Measurements from ENCODE around the gene COL27A1.

COL27A1 gene

GRCh38 chr9:114282926-114283325 lies 127.6 kb downstream of the COL27A1 start:
- DNase-seq (ENCODE audit: low spot score), result no peak

DNA sequence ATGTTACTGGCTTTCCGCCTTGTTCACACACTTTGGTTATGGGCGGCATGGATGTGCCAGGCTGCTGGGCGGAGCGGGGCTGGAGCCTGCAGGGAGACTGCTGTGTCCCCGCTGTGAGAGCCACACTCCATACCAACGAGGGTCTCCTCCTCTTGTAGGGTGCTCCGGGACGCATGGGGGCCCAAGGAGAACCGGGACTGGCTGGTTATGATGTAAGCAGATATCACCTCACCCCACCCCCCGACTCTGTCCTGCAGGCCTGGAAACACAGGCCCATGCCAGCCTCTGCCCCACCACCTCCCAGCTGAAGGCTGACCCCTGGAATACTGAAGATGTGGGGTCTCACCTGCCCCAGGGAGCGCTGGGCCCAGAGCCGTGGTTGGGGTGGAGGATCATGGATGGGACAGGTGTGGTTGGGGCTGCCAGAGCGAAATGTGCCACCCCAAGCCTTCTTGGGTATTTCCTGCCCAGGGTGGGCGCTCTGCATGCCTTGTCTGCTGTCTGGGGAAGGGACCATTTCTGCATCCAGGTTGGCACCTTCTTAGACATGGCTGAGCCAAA lies 128.3 kb downstream of the COL27A1 start:
- DNase-seq (ENCODE audit: low spot score), result no peak

DNA sequence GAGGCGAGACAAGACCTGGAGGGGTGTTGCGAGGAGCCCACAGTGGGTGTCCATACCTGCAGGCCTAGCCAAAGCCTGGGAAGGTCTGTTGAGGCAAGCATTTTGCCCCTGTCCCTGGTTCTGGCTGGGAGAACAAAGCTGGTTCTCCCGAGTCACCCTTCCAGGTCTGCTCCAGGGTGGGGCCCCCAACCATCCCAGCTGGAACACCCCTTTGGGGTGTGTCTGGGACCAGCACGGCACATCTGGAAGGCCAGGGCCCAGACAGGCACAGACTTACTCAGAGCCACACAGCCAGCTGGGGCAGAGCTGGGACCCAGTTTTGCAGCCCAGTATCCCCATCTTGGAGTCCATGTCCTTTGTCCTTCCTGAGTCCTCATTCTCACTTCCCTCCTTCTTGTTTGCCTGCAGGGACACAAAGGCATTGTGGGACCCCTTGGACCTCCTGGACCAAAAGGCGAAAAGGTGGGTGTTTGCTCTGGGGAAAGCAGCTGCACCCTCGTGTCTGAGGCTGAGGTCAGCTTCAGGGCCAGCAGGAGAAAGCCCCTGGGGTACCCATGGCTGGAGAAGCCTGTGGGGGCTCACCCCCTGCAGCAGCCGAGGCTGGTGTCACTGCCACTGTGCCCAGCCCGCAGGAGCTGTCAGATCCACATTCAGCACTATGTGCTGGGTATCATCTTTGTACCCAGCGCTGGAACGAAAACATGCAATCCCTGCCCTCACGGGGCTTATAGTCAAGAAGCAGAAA lies 129.2 kb downstream of the COL27A1 start:
- DNase-seq (ENCODE audit: low spot score), result no peak

- DNase-seq (ENCODE audit: low spot score), result no peak
Observed at GRCh38 chr9:114285166-114285867, 130.0 kb downstream of the COL27A1 start.

- DNase-seq (ENCODE audit: low spot score), result no peak
Observed at GRCh38 chr9:114286146-114286679, 130.9 kb downstream of the COL27A1 start.

DNA sequence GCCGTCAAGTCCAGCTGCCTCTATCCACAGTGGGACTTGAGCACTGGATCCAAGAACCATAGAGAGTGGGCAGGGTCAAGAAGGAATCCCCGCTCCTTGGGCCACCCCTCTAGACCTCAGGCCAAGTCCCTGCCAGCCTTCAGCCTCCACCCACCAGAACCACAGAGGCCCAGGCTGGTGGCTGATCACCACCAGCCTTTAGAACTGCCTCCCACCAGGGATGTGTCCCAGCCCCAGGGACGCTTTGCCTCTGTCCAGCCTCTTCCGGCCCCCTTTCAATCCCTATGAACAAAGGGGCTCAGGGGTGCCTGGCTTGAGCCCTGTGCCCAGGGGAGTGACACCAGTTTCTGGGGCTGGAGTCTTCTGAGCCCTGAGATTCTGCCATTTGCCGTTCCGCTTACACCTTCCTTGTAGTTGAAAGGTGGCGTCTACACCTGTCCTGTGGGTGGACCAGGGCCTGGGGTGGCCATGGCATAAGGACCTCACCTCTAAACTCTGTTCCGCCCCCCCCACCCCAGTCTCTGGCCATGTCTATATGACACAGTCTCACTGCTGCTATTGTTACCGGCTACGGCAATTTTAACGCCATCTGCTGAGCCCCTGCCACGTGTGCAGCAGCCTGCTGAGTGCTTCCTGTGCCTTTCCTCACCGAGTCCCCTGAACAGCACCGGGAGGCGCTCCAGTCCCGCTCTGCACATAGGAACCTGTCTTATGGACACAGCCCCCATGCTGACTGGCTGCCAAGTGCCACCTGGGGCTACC lies 131.8 kb downstream of the COL27A1 start:
- no peak for DNase-seq (ENCODE audit: low spot score)

- no peak for DNase-seq (ENCODE audit: low spot score)
Observed at GRCh38 chr9:114287763-114288192, 132.4 kb downstream of the COL27A1 start.

- DNase-seq (ENCODE audit: low spot score), result no peak
Observed at GRCh38 chr9:114288193-114289091, 133.1 kb downstream of the COL27A1 start.

DNA sequence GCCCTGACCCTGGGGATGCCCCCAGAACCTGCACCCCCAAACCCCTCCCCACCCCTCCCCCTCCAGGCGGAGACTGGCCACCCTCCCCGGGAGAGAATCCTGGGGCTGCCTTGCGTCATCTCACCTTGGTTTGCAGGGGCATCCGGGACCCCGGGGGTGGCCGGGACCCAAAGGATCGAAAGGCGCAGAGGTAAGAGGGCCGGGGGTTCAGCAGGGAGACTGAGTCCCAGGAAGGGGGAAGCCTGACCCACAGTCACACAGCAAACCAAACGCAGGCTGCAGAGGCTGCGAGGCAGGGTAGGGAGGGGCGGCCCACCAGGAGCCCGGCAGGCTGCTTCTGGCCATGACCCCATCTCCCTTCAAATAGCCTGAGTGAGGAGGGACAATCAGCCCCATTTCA lies 133.8 kb downstream of the COL27A1 start:
- no peak for DNase-seq (ENCODE audit: low spot score)

- no peak for DNase-seq (ENCODE audit: low spot score)
Observed at GRCh38 chr9:114289571-114290481, 134.5 kb downstream of the COL27A1 start.

DNA sequence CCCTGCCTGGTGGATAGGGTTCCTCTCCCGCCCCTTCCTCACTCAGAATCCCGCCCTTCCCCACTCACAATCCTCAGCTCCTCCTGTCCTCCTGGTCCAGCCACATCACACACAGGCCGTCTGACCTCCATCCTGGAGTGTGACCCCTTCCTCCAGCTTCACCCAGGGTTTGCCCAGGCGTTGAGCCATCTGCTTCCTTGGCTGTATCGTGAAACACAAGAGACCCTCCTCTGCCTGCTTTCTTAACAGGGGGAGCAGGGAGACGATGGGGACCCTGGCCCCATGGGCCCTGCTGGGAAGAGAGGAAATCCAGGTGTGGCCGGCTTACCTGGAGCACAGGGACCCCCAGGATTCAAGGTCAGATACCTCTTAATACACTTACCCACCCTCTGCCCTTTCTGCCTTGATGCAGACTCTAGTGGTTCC lies 135.2 kb downstream of the COL27A1 start:
- no peak for DNase-seq (ENCODE audit: low spot score)

GRCh38 chr9:114291064-114291474 lies 135.7 kb downstream of the COL27A1 start:
- DNase-seq (ENCODE audit: low spot score), result peak; percentile 61

- no peak for DNase-seq (ENCODE audit: low spot score)
Observed at GRCh38 chr9:114291886-114292590, 136.7 kb downstream of the COL27A1 start.

GRCh38 chr9:114294664-114295063 lies 139.3 kb downstream of the COL27A1 start:
- DNase-seq (ENCODE audit: low spot score), result no peak

DNA sequence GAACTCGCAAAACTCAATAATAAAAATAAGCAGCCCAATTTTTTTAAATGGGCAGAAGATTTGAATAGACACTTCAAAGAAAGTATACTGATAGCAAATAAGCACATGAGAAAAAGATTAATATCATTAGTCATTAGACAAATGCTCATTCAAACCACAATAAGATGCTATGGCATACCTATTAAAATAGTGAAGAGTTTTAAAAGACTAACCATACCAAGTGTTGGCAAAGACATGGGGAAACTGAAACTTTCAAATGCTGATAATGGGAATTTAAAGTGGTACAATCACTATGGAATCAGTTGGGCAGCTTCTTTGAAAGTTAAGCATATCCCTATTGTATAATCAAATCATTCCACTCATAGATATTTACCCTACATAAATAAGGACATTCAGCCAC lies 141.0 kb downstream of the COL27A1 start:
- DNase-seq (ENCODE audit: low spot score), result no peak

DNA sequence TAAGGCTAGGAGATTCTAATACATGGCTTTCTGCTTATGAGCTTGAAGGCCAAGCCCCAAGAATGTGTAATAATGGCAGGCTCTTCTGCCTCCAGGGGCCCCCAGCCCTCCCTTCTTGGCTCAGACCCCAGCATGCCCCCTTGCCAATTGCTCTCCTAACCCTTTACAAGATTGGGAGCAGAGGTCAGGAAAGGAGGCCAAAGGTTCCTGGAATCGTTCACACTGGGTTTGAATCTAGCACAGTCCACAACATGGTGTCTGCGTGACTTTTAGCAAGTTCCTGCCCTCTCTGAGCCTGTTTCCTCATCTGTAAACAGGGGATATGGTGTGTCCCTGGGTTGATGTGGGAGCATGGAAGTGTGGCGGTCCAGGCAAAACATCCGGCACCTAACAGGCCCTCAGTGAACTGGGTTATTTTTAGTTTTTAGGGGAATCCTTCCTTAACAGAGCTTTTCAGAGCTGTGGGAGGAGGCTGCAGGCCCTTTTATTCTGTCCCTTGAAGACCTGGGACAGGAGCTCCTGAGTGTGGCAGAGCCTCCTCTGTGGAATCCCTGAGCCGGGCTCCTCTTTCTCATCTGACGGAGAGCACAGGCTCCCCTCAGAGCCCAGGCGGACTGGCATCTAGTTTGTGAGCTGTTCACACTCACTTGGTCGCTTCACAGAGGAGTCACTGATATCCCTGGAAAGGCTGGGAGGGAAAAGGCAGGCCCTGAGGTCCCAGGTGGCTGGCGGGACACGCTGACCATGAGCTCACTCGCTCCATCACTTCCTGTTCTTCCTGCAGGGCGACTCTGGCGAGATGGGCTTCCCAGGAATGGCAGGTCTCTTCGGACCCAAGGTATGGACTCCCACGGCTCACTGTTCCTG lies 144.2 kb downstream of the COL27A1 start:
- DNase-seq (ENCODE audit: low spot score), result no peak

DNA sequence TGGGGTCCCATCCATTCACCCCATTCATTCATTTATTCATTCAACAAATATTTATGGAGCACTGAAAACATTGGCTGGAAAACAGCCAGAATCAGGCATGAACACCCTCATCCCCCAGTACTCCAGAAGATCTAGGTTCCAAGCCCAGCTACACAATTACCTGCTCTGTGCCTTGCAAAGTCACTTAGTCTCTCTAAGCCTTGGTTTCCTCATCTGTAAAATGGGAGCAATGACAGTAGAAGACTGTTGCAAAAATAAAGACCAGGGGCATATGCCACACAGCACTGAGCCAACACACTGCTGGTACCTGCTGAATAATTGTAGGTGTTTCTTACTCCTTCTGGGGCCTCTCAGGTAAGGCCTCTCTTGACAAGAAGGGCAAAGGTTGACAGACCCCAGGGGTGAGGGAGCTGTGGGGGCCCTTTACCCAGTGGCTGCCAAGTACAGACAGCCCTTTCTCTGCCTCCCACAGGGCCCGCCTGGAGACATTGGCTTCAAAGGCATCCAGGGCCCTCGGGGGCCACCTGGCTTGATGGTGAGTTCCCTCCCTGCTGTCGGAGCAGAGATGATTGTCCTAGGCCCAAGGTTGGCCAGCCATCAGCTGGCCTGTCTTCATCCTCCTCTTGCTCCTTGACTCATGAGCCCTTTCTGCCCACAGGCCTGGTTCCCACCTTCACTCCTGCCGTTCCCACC lies 145.0 kb downstream of the COL27A1 start:
- DNase-seq (ENCODE audit: low spot score), result no peak
